NAMALWA (cell line): ENCODE data around the gene KLK10.

Experiments
- DNase-seq: peaks from one replicate; pipeline ENCODE4 v3.0.0-alpha.2; 2015; ENCODE audit warnings: low spot score

Gene KLK10

DNA sequence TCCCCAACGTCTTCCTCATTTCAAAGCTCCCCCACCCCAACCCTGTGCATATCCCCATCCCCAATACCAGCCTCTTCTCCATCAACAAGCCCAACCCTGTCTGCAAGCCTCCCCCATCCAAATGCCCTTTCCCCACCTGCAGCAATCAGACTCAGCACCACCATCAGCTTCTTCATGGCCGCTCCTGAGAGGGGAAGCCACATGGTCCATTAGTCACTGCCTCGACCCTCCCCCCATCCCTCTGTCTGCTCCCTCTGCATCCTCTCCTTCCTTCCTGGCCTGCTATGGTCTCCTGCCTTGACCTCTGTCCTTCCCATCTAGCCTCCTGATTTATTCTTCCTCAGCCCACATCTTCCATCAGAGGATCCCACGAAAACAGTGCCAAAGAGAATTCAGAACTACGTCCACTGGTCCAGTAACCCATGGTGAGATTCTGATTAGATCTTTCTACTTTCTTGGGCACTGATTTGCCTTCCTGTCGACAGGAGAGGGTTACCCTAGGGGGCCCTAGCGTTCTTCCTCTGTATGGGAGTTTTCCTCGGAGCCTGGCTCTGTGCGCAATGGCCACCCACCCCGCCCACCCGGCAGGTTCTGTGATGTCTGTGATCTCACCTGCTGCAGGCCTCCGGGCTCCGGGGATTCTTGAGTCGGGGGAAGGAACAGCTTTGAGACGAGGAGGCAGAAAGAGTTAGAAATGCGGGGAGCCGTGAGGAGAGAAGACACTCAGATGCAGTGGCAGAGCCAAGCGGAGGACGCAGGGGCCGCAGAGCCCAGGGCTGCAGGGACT, 51.4 kb downstream of the KLK10 start:
- no peak for DNase-seq

DNA sequence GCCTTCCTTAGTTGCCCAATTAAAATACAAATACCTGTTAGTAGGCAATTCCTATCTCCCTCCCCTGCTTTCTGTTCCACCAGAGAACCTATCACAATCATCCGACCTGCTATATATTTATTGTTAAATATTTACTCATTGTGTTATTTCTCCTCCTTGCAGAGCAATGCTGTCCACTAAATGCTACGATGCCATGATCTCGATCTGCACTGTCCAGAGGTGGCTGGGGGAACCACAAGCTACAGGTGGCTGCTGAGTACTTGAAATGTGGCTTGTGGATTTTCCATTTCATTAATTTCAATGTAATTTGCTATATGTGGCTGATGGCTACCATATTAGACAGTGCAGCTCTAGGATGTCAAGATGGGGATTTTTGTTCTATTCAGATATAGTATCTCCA, 55.2 kb downstream of the KLK10 start:
- no peak for DNase-seq

DNA sequence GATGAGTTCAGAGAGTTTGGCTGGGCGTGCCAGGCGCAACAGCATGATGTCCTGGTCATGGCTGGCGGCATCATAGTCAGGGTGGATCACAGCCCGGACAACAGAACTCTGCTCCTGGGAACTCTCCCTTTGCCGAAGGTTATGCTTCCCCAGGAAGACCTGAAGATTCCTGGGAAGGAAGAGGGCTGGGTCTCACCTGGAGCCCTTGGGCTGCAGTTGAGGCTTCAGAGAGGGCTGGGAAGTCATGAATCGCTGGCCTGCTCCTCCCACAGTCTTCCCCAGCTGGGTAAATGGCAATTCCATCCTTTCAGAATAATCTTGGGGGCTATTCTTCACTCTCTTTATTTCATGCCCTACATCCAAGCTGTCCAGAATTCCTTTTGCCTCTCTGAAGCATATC, 56.1 kb downstream of the KLK10 start:
- DNase-seq: no peak
